Fibroblast of the aortic adventitia (primary cell): Measurements from ENCODE around the gene AP2B1. TPM values are rescaled to one million over a fixed set of nuclear protein-coding genes. Genes with fewer than 3 reads are reported as not detected.
A peak's percentile ranks its signal among the peaks of the same experiment; 100 is the strongest.
"Not testable (repeated sequence)": the region's sequence is repeated elsewhere in the genome, so short reads cannot be mapped to it uniquely, and the experiment has no call there.

ENCODE experiments used
- DNase-seq: peaks from one replicate; pipeline ENCODE4 v3.0.0-alpha.2; 2010; ENCODE audit warnings: low read depth
- H3K4me3 ChIP-seq: 2 replicates; pipeline ENCODE4 v1.5.1; 2011; ENCODE audit warnings: low read depth, mild to moderate bottlenecking, control low read depth, low read length, moderate library complexity
- total RNA-seq: library from RNA; depleted of rRNA; stranded (reverse); fragments of >200 nt; gene quantifications from 2 replicates; pipeline ENCODE4 v1.2.3, GENCODE V29; 2012; ENCODE audit warnings: low replicate concordance
- TF ChIP-seq, protein P1 (sequence below): IDR thresholded peaks from 2 replicates; pipeline ENCODE4 v1.5.1; 2011; ENCODE audit warnings: mild to moderate bottlenecking, low read length, control low read depth, inconsistent platforms; ENCODE audit not compliant: insufficient read depth

Gene AP2B1
- total RNA-seq, 1 donor: 118 TPM

DNA sequence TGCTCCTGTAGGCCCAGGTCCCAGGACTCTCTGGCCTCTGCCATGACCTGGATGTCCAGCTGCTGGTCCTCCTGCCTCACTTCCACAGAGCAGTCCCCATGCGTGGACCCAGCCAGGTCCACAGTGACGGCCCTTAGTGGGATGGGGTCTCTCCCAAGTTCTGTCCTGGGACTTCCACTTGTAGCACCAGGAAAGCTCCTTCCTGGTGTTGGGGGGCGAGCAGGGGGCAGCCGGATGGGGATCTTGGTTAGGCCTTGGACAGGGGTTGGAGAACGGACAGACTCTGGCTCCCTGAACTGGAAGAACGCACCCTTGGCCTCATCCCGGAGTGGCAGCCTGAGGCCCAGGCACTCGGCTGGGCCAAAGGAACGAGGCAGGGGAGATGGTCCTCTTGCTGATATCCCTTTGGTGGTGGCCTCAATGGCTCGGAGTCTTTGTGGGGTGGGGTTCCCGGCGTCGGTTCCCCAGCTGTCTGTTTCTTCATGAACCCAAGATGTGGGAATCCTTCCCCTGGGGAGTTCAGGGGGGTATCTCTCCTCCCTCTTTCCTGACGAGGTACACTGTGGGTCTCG lies 158.7 kb downstream of the AP2B1 start:
- TF ChIP-seq, protein P1, sequence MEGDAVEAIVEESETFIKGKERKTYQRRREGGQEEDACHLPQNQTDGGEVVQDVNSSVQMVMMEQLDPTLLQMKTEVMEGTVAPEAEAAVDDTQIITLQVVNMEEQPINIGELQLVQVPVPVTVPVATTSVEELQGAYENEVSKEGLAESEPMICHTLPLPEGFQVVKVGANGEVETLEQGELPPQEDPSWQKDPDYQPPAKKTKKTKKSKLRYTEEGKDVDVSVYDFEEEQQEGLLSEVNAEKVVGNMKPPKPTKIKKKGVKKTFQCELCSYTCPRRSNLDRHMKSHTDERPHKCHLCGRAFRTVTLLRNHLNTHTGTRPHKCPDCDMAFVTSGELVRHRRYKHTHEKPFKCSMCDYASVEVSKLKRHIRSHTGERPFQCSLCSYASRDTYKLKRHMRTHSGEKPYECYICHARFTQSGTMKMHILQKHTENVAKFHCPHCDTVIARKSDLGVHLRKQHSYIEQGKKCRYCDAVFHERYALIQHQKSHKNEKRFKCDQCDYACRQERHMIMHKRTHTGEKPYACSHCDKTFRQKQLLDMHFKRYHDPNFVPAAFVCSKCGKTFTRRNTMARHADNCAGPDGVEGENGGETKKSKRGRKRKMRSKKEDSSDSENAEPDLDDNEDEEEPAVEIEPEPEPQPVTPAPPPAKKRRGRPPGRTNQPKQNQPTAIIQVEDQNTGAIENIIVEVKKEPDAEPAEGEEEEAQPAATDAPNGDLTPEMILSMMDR: no peak
- DNase-seq: no peak
- H3K4me3 ChIP-seq: no peak overlapping the region

DNA sequence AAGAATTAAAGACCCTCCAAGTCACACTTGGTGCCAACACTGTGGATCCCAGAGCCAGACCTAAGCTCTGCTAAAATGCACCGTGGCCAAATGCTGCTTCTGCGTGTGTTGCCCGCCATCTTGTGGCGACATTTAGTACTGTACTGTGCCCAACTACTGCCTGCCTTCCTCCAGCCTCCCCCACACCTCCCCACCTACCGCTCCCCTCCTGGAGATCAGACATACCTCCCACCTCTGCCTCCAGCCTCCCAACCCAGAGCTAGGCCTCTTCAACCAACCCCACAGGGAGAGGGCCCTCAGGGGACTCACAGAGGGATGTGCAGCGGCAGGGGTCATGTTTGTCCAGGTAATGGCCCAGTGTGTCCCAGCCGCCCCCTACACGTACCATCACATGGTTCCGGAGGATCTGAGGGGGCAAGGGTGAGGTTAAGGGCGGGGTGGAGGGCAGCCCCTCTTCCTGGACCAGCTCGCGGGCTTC lies 160.5 kb downstream of the AP2B1 start:
- TF ChIP-seq, protein P1: peak; percentile 89
- DNase-seq: peak; percentile 84
- H3K4me3 ChIP-seq: no peak overlapping the region

- TF ChIP-seq, protein P1: no peak
- no peak overlapping the region for H3K4me3 ChIP-seq
- DNase-seq: no peak
Observed at GRCh38 chr17:35748341-35748841, 161.3 kb downstream of the AP2B1 start.

DNA sequence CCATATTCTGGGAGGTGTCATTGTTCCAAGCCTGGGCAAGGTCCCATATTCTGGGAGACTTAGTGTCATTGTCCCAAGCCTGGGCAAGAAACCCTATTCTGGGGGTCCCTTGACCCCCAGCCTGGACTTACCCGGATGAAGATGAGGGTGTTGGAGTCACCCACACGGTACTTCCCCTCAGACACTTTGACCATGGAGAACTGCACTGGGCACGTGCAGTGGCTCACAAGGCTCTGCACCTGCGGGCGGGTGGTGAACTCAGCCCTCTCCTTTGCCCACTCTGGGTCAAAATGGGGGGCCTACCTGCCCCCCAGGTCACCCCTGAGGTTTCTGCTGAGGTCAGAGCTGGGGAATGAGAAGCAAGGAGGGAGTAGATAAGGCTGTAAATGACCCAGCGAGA lies 161.9 kb downstream of the AP2B1 start:
- TF ChIP-seq, protein P1: no peak
- no peak overlapping the region for H3K4me3 ChIP-seq
- no peak for DNase-seq

DNA sequence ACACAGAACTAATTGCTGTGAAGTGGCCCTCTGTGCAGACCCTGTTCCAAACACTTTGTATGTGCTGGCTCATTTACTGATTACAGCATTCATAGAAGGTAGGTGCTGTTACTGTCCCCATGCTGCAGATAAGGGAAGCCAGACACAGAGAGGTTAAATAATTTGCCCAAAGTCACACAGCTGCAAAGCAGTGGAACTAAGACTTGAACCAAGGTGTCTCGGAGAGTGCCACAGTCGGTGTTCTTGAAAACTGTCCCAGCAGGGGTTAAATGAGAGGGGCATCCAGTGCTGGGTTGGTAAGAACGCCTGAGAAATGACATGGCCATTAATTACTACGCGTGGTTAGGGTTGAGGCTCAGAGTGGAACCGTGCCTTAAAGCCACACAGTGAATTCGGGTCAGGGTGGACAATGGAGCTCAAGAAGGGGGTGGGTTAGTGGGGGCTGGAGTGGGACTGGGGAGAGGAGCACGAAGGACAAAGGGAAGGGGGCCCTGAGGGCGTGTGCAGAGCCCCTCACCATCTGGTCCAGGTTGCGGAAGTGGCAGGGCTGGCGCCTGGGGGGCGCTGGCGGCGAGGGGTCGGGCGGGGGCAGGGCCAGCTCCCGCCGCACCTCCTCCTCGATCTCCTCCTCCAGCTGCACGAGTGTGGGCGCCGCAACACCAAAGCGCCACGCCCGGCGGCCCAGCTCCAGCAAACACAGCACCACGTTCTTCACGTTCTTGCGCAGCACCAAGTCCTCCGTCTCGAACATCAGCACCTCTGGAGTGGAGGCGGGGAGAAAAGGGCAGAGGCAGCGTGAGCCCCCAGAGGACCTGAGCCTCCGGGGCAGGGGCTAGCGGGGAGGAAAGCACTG lies 162.7 kb downstream of the AP2B1 start:
- peak; percentile 25 for DNase-seq
- H3K4me3 ChIP-seq: peak overlapping the region; percentile 10
- TF ChIP-seq, protein P1: no peak

GRCh38 chr17:35750526-35751395 lies 163.6 kb downstream of the AP2B1 start:
- no peak overlapping the region for H3K4me3 ChIP-seq
- TF ChIP-seq, protein P1: no peak
- DNase-seq: no peak

GRCh38 chr17:35751541-35751940 lies 164.4 kb downstream of the AP2B1 start:
- DNase-seq: peak; percentile 41
- not testable (repeated sequence) for H3K4me3 ChIP-seq
